ENCODE results near the gene INPP5A.

The INPP5A gene

DNA sequence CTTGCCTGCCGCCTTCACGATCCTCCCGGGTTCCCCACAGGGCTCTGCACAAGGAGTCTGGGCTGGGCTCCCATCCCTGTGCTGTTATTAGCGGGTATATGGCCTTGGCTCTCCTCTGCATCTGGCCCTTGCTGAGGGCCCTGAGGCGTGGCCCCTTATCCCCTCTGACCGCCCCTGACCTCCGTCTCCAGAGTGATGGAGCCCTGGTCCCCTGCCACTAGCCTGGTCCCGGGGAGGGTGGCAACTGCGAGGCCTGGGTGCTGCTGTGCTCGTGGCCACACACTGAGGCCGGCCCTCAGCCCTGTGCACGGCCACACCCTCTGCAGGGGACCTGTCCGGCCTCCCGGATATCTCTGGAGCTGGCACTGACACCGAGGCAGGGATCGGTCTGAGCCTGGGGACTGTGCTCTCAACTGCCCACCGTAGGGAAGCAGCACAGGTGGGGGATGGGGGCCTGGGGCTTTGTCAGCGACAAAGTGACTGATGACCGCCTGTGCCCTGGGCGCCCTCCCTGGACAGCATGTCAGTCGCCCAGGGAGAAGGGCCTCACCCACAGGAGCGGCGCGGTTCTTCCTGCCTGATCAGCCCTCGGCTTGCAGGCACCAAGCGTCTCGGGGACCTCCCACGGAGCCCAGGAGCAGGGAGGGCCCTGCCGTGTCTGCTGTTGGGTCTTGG is 176.0 kb downstream of the INPP5A start:
- Histone ChIP-seq H3K4me1 (ENCODE audit: low read length) (no peaks in the 10 kb centered on the region), H4K20me1 (ENCODE audit: insufficient read depth, low read length) (no peaks in the 10 kb centered on the region), H3K36me3 (replicated peaks; ENCODE audit: insufficient read depth, low read length) (no peaks in the 10 kb centered on the region), H3F3A (ENCODE audit: insufficient read depth, low read length) (no peaks in the 10 kb centered on the region), H3K4me3 (ENCODE audit: low read length) (no peak overlapping the region), H3K9me3 (replicated peaks; ENCODE audit: insufficient read depth, low read length) (no peaks in the 10 kb centered on the region), H3K4me2 (ENCODE audit: low read depth, low read length) (no peak overlapping the region), H2AFZ (ENCODE audit: low read length) (no peak overlapping the region), H3K9ac (ENCODE audit: low read length) (no peak overlapping the region), H3K27ac (ENCODE audit: low read length) (no peak overlapping the region), H3K79me2 (ENCODE audit: low read length) (no peaks in the 10 kb centered on the region), H3K9me2 (replicated peaks; ENCODE audit: insufficient read depth, low read length) (no peaks in the 10 kb centered on the region), H3K27me3 (replicated peaks; ENCODE audit: insufficient read depth, low read length) (no peaks in the 10 kb centered on the region)
- TF ChIP-seq CTCF (IDR thresholded peaks at IDR 0.05; ENCODE audit: low read length) (no peak), EZH2phosphoT487 (IDR thresholded peaks at IDR 0.05; ENCODE audit: low read length) (no peak), EZH2 (optimal IDR thresholded peaks at IDR 0.05; ENCODE audit: low read depth, low read length) (no peak)
- no peak for DNase-seq

DNA sequence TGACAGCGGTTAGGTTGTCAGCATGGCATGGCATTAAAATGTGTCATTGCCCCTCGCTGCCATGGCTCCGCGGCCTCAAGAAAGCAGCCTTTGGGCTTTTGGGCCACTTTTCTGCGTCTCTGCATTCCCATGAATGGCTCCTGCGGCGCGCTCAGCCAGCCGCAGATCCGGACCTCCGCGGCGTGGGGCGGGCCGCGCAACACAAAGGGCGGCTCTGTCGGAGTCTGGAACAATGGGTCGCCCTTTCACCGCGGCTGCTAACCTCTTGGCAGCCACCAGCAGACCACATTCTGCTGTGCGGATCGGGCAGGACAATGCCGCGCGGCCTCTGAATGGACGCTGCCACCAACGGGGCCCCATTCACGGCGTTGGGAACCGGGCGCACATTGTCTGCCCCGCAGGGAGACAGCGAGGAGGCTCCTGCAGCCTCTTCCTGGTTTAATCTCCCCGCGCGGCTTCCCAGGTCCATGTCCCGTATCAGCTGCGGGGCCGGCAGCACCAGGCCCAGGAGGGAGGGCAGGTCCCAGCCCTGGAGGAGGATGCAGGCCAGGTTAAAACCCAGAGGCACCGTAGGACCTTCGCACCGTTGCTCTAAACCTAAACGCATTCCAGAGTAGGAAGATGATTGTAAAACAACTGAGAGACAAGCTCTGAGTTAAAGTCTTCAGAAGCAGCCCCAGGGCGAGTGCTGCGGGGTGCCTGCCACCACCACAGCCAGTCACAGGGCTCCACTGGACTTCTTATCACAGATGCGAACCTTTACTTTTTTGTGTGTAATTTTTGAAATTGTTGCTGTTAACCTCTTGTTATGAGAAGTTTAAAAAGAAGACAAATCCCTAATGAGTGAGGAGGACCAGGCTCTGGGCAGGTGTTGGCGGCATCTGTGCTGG is 176.8 kb downstream of the INPP5A start:
- Histone ChIP-seq H3K79me2 (ENCODE audit: low read length) (no peaks in the 10 kb centered on the region), H3K27ac (ENCODE audit: low read length) (no peak overlapping the region), H3K9ac (ENCODE audit: low read length) (no peak overlapping the region), H3K36me3 (replicated peaks; ENCODE audit: insufficient read depth, low read length) (no peaks in the 10 kb centered on the region), H4K20me1 (ENCODE audit: insufficient read depth, low read length) (no peaks in the 10 kb centered on the region), H3K27me3 (replicated peaks; ENCODE audit: insufficient read depth, low read length) (no peaks in the 10 kb centered on the region), H3K4me3 (ENCODE audit: low read length) (no peak overlapping the region), H3K4me2 (ENCODE audit: low read depth, low read length) (no peak overlapping the region), H3K9me2 (replicated peaks; ENCODE audit: insufficient read depth, low read length) (no peaks in the 10 kb centered on the region), H3K9me3 (replicated peaks; ENCODE audit: insufficient read depth, low read length) (no peaks in the 10 kb centered on the region), H2AFZ (ENCODE audit: low read length) (no peak overlapping the region), H3K4me1 (ENCODE audit: low read length) (no peaks in the 10 kb centered on the region), H3F3A (ENCODE audit: insufficient read depth, low read length) (no peaks in the 10 kb centered on the region)
- no peak for DNase-seq
- no peak for TF ChIP-seq CTCF (IDR thresholded peaks at IDR 0.05; ENCODE audit: low read length)
- TF ChIP-seq EZH2 (optimal IDR thresholded peaks at IDR 0.05; ENCODE audit: low read depth, low read length), result no peak
- TF ChIP-seq EZH2phosphoT487 (IDR thresholded peaks at IDR 0.05; ENCODE audit: low read length), result no peak

DNA sequence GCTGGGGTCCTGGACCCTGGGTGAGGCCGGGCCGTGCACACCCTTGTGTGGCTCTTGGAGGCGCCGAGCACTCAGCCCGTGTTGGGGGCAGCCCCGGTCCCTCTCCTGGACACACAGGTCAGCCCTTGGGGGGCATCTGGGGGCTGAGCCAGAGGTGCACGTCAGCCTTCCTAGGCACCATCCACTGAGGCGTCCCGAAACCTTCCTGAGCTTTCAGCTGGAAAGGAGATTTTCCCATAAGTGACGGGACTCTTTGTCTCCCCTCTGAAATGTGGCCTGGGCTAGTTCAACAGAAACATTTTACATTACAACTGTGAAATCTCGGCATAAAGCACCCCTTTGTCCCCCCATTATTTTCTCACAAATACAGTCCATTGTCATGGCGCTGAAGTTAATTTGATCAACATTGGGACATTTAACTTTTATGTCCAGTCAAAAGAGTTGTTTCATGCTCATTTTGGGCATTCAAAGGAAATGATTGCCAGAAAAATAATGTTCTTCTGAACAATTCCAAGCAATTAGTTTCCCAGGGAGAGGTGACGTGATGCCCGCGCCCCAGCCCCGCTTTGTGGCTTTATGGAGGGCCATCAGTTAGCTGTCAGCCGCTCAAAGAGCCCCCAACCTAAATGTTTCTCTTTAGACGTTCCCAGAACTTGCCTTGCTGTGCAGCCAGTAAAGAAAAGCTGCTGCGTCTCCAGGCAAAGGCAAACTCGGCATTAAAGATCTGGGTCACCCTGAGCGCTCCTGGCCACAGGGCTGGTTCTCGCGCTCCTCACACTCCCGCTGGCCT is 177.6 kb downstream of the INPP5A start:
- H3K9me2 ChIP-seq (replicated peaks; ENCODE audit: insufficient read depth, low read length), result no peaks in the 10 kb centered on the region
- no peak for DNase-seq
- H3F3A ChIP-seq (ENCODE audit: insufficient read depth, low read length), result no peaks in the 10 kb centered on the region
- no peak overlapping the region for H3K4me3 ChIP-seq (ENCODE audit: low read length)
- no peaks in the 10 kb centered on the region for H3K79me2 ChIP-seq (ENCODE audit: low read length)
- H3K27me3 ChIP-seq (replicated peaks; ENCODE audit: insufficient read depth, low read length), result no peaks in the 10 kb centered on the region
- no peaks in the 10 kb centered on the region for H3K9me3 ChIP-seq (replicated peaks; ENCODE audit: insufficient read depth, low read length)
- H4K20me1 ChIP-seq (ENCODE audit: insufficient read depth, low read length), result no peaks in the 10 kb centered on the region
- H2AFZ ChIP-seq (ENCODE audit: low read length), result no peak overlapping the region
- no peaks in the 10 kb centered on the region for H3K4me1 ChIP-seq (ENCODE audit: low read length)
- no peak overlapping the region for H3K27ac ChIP-seq (ENCODE audit: low read length)
- no peaks in the 10 kb centered on the region for H3K36me3 ChIP-seq (replicated peaks; ENCODE audit: insufficient read depth, low read length)
- TF ChIP-seq CTCF (IDR thresholded peaks at IDR 0.05; ENCODE audit: low read length) (no peak), EZH2phosphoT487 (IDR thresholded peaks at IDR 0.05; ENCODE audit: low read length) (no peak), EZH2 (optimal IDR thresholded peaks at IDR 0.05; ENCODE audit: low read depth, low read length) (no peak)
- H3K4me2 ChIP-seq (ENCODE audit: low read depth, low read length), result no peak overlapping the region
- no peak overlapping the region for H3K9ac ChIP-seq (ENCODE audit: low read length)
